NCI-H128 (cell line): Measurements from ENCODE around the gene EMID1.
"Not testable (repeated sequence)": the region's sequence is repeated elsewhere in the genome, so short reads cannot be mapped to it uniquely, and the experiment has no call there.

Source experiments
- DNase-seq: peaks from one replicate; lab custom pipeline; 2025; ENCODE audit not compliant: unreplicated experiment; lab: John Stamatoyannopoulos, UW

The EMID1 gene

GRCh38 chr22:29209624-29209929 lies 3.9 kb downstream of the EMID1 start:
- DNase-seq, result no peak

- no peak for DNase-seq
Observed at GRCh38 chr22:29211066-29211465, 5.4 kb downstream of the EMID1 start.

GRCh38 chr22:29211466-29211865 lies 5.8 kb downstream of the EMID1 start:
- no peak for DNase-seq

GRCh38 chr22:29212743-29213142 lies 7.0 kb downstream of the EMID1 start:
- DNase-seq, result no peak

GRCh38 chr22:29213493-29213892 lies 7.8 kb downstream of the EMID1 start:
- no peak for DNase-seq

GRCh38 chr22:29214232-29214631 lies 8.5 kb downstream of the EMID1 start:
- no peak for DNase-seq

GRCh38 chr22:29215012-29215860 lies 9.5 kb downstream of the EMID1 start:
- DNase-seq, result no peak

GRCh38 chr22:29216011-29216872 lies 10.5 kb downstream of the EMID1 start:
- DNase-seq, result no peak

- no peak for DNase-seq
Observed at GRCh38 chr22:29216873-29217666, 11.4 kb downstream of the EMID1 start.

- no peak for DNase-seq
Observed at GRCh38 chr22:29217827-29218757, 12.4 kb downstream of the EMID1 start.

- no peak for DNase-seq
Observed at GRCh38 chr22:29218758-29219408, 13.2 kb downstream of the EMID1 start.

GRCh38 chr22:29219409-29219782 lies 13.7 kb downstream of the EMID1 start:
- DNase-seq, result not testable (repeated sequence)

GRCh38 chr22:29219881-29220670 lies 14.4 kb downstream of the EMID1 start:
- no peak for DNase-seq

GRCh38 chr22:29224121-29224858 lies 18.6 kb downstream of the EMID1 start:
- no peak for DNase-seq

- no peak for DNase-seq
Observed at GRCh38 chr22:29224859-29225410, 19.2 kb downstream of the EMID1 start.

GRCh38 chr22:29225422-29226090 lies 19.9 kb downstream of the EMID1 start:
- DNase-seq, result no peak

GRCh38 chr22:29226351-29226981 lies 20.8 kb downstream of the EMID1 start:
- no peak for DNase-seq
